ENCODE results near the gene MTMR2.

MTMR2 gene

GRCh38 chr11:95923728-95924413 lies at the start of gene MTMR2:
MTMR2 (minus strand) TSS chr11:95924107; CDS start chr11:95923954, 153 bp downstream.
- DNase-seq, result peak; percentile 69

- DNase-seq, result no peak
Measured at GRCh38 chr11:95972060-95972459, 48.2 kb upstream of the MTMR2 start.

- no peak for DNase-seq
Measured at GRCh38 chr11:95968585-95968984, 44.7 kb upstream of the MTMR2 start.

GRCh38 chr11:95964281-95964680 lies 40.4 kb upstream of the MTMR2 start:
- no peak for DNase-seq

- DNase-seq, result no peak
Measured at GRCh38 chr11:95961758-95962157, 37.9 kb upstream of the MTMR2 start.

GRCh38 chr11:95950905-95951304 lies 27.0 kb upstream of the MTMR2 start:
- no peak for DNase-seq

- no peak for DNase-seq
Measured at GRCh38 chr11:95948637-95949036, 24.7 kb upstream of the MTMR2 start.

- no peak for DNase-seq
Measured at GRCh38 chr11:95944623-95945022, 20.7 kb upstream of the MTMR2 start.

- DNase-seq, result no peak
Measured at GRCh38 chr11:95943546-95943945, 19.6 kb upstream of the MTMR2 start.

- DNase-seq, result peak; percentile 11
Measured at GRCh38 chr11:95939091-95939490, 15.2 kb upstream of the MTMR2 start.

GRCh38 chr11:95937358-95937757 lies 13.5 kb upstream of the MTMR2 start:
- DNase-seq, result peak; percentile 24

- no peak for DNase-seq
Measured at GRCh38 chr11:95933594-95933993, 9.7 kb upstream of the MTMR2 start.

- DNase-seq, result no peak
Measured at GRCh38 chr11:95931916-95932315, 8.0 kb upstream of the MTMR2 start.

- no peak for DNase-seq
Measured at GRCh38 chr11:95930948-95931347, 7.0 kb upstream of the MTMR2 start.

- DNase-seq, result no peak
Measured at GRCh38 chr11:95926726-95927125, 2.8 kb upstream of the MTMR2 start.

GRCh38 chr11:95925011-95925410 lies 1.1 kb upstream of the MTMR2 start:
- DNase-seq, result peak; percentile 54

- peak; percentile 31 for DNase-seq
Measured at GRCh38 chr11:95924414-95924760, 480 bp upstream of the MTMR2 start.

- DNase-seq, result peak; percentile 25
Measured at GRCh38 chr11:95923439-95923727, 524 bp downstream of the MTMR2 start.

GRCh38 chr11:95922536-95923438 lies 1.1 kb downstream of the MTMR2 start:
- peak; percentile 24 for DNase-seq

- DNase-seq, result no peak
Measured at GRCh38 chr11:95922099-95922498, 1.8 kb downstream of the MTMR2 start.

GRCh38 chr11:95920460-95921105 lies 3.3 kb downstream of the MTMR2 start:
- no peak for DNase-seq

GRCh38 chr11:95919514-95919913 lies 4.4 kb downstream of the MTMR2 start:
- no peak for DNase-seq

GRCh38 chr11:95918720-95919119 lies 5.2 kb downstream of the MTMR2 start:
- DNase-seq, result no peak

GRCh38 chr11:95918056-95918455 lies 5.9 kb downstream of the MTMR2 start:
- no peak for DNase-seq
